Endothelial cell of umbilical vein (primary cell): ENCODE measurements around the gene FPR1. TPM values are rescaled to one million over a fixed set of nuclear protein-coding genes. Genes with fewer than 3 reads are reported as not detected.

Experiments used
- BruUV-seq: library from RNA; stranded (reverse); fragments of 400-500 nt; replicated peaks from 2 replicates; lab custom pipeline; 2021; lab: Mats Ljungman, UMichigan
- CTCF ChIA-PET: fragments of 300-600, 350-600 bp; sonication (Branson Sonifier 250); formaldehyde crosslinking; loops from one replicate; lab custom pipeline; 2021; ENCODE audit warnings: antibody characterized with exemption, inconsistent platforms; lab: Charles Lee
- POLR2A ChIA-PET: fragments of 300-600, 350-600 bp; sonication (Branson Sonifier 250); formaldehyde crosslinking; loops from one replicate; lab custom pipeline; 2021; ENCODE audit warnings: antibody characterized with exemption, inconsistent platforms; lab: Charles Lee
- DNase-seq: peaks from one replicate; pipeline ENCODE4 v3.0.0-alpha.2; 2011; ENCODE audit warnings: low read depth, low spot score
- FAIRE-seq: peaks from 2 replicates; lab custom pipeline; 2011; peaks lifted over from hg19 to GRCh38; lab: Jason Lieb, UNC
- H2AFZ ChIP-seq: 2 replicates; pipeline ENCODE4 v1.6.0; 2012; ENCODE audit warnings: low read depth, low read length, control low read depth, inconsistent platforms
- H3K27ac ChIP-seq: 2 replicates; pipeline ENCODE4 v1.5.1; 2011; ENCODE audit warnings: low read depth, mild to moderate bottlenecking, control low read depth, low read length, moderate library complexity; ENCODE audit not compliant: insufficient read depth
- H3K27me3 ChIP-seq, 2 experiments: 2 replicates each; pipeline versions ENCODE4 v1.6.0 to v1.6.1; 2011; ENCODE audit warnings: low read length in 2 of 2, mixed read lengths in 1 of 2; ENCODE audit not compliant: control insufficient read depth in 2 of 2, insufficient read depth in 2 of 2
- H3K36me3 ChIP-seq, 2 experiments: 2 replicates in 1 of 2; 3 replicates in 1 of 2; pipeline ENCODE4 v1.5.1; 2011; ENCODE audit warnings: low read length in 2 of 2, mild to moderate bottlenecking in 1 of 2, moderate library complexity in 1 of 2; ENCODE audit not compliant: control insufficient read depth in 2 of 2, insufficient read depth in 2 of 2; ENCODE audit errors: extremely low read depth in 1 of 2
- H3K4me1 ChIP-seq: 3 replicates; pipeline ENCODE4 v1.5.1; 2011; ENCODE audit warnings: mild to moderate bottlenecking, low read length; ENCODE audit not compliant: control insufficient read depth, insufficient read depth; ENCODE audit errors: extremely low read depth
- H3K4me2 ChIP-seq: 2 replicates; pipeline ENCODE4 v1.6.1; 2011; ENCODE audit warnings: low read length, control low read depth, mixed read lengths; ENCODE audit not compliant: insufficient read depth
- H3K4me3 ChIP-seq, 3 experiments: fragments of 200-600 bp in 1 of 3; sonication (generic), shearing (Covaris generic) in 1 of 3; replicated peaks in 1 of 3; 2 replicates each; pipeline ENCODE4 v1.5.1; 2011 to 2016; ENCODE audit warnings: control low read depth in 3 of 3, low read length in 3 of 3, mild to moderate bottlenecking in 2 of 3, inconsistent platforms in 1 of 3, low read depth in 1 of 3, moderate library complexity in 1 of 3; ENCODE audit not compliant: insufficient read depth in 1 of 3
- H3K79me2 ChIP-seq: 2 replicates; pipeline ENCODE4 v1.6.0; 2012; ENCODE audit warnings: low read length, inconsistent platforms; ENCODE audit not compliant: control insufficient read depth, insufficient read depth
- H3K9ac ChIP-seq: replicated peaks from 2 replicates; pipeline ENCODE3; 2011; ENCODE audit warnings: low read length, control low read depth; ENCODE audit not compliant: insufficient read depth; ENCODE audit errors: extremely low read depth
- H3K9me1 ChIP-seq: replicated peaks from 3 replicates; pipeline ENCODE4 v1.6.0; 2011; ENCODE audit warnings: mild to moderate bottlenecking, low read length; ENCODE audit not compliant: control insufficient read depth, insufficient read depth; ENCODE audit errors: extremely low read depth
- H3K9me3 ChIP-seq: replicated peaks from 2 replicates; pipeline ENCODE4 v1.5.1; 2012; ENCODE audit warnings: low read length, inconsistent platforms; ENCODE audit not compliant: control insufficient read depth, insufficient read depth
- H4K20me1 ChIP-seq: replicated peaks from 2 replicates; pipeline ENCODE3; 2011; ENCODE audit warnings: mild to moderate bottlenecking, low read length; ENCODE audit not compliant: control insufficient read depth, insufficient read depth; ENCODE audit errors: extremely low read depth
- CTCF ChIP-seq, 2 donors: IDR thresholded peaks; 1 replicate in 1 of 2; 2 replicates in 1 of 2; pipeline ENCODE4 v1.5.1; 2011; ENCODE audit warnings: low read length in 2 of 2, mild to moderate bottlenecking in 2 of 2, moderate library complexity in 2 of 2, control low read depth in 1 of 2, inconsistent platforms in 1 of 2, low read depth in 1 of 2; ENCODE audit not compliant: insufficient read depth in 1 of 2; ENCODE audit errors: extremely low read depth in 1 of 2
- EZH2 ChIP-seq: IDR thresholded peaks from 2 replicates; pipeline ENCODE4 v1.6.1; 2012; ENCODE audit warnings: borderline replicate concordance, low read depth, mild to moderate bottlenecking, moderate library complexity, low read length, inconsistent platforms; ENCODE audit not compliant: severe bottlenecking
- FOS ChIP-seq: IDR thresholded peaks from 2 replicates; pipeline ENCODE4 v1.6.1; 2011; ENCODE audit warnings: mild to moderate bottlenecking, low read length, moderate library complexity, borderline replicate concordance; ENCODE audit not compliant: insufficient read depth
- GATA2 ChIP-seq: IDR thresholded peaks from 2 replicates; pipeline ENCODE4 v1.7.0; 2011; ENCODE audit warnings: low read depth, mild to moderate bottlenecking, moderate library complexity, mixed read lengths, low read length; ENCODE audit not compliant: insufficient read length, insufficient read depth
- JUN ChIP-seq: IDR thresholded peaks from 2 replicates; pipeline ENCODE4 v1.6.1; 2011; ENCODE audit warnings: borderline replicate concordance, low read depth; ENCODE audit not compliant: insufficient read length, insufficient read depth
- MAX ChIP-seq: IDR thresholded peaks from 2 replicates; pipeline ENCODE4 v1.6.1; 2011; ENCODE audit not compliant: insufficient read depth, insufficient read length
- MYC ChIP-seq: IDR thresholded peaks from one replicate; pipeline ENCODE4 v1.6.1; 2011; ENCODE audit warnings: mild to moderate bottlenecking, low read depth, low read length
- POLR2A ChIP-seq: IDR thresholded peaks from 2 replicates; pipeline ENCODE4 v1.6.1; 2012; ENCODE audit warnings: low read depth, mild to moderate bottlenecking, control low read depth, low read length
- POLR2AphosphoS5 ChIP-seq: IDR thresholded peaks from 2 replicates; pipeline ENCODE4 v1.6.1; 2012; ENCODE audit warnings: low read depth, mild to moderate bottlenecking, control low read depth, low read length, moderate library complexity; ENCODE audit not compliant: insufficient read depth
- dilution Hi-C: fragments of 300-500 bp; cut with MboI; formaldehyde crosslinking; loops from one replicate; pipeline ENCODE4 v1.15.0; 2019; ENCODE audit warnings: low sequenced_read_pairs; ENCODE audit not compliant: extremely low pct_ligation_motif_present
- intact Hi-C: fragments of 100-400 bp; cut with micrococcal nuclease; formaldehyde crosslinking; loops from one replicate; pipeline ENCODE4 v1.10.0; 2022
- polyA plus RNA-seq, 4 experiments: library from polyadenylated mRNA; depleted of rRNA in 3 of 4; stranded (reverse) in 3 of 4; unstranded in 1 of 4; fragments of >200 nt; gene quantifications; 2 replicates each; pipeline versions ENCODE4 v1.2.1 to v1.2.3, GENCODE V29; 2011 to 2012; ENCODE audit warnings: missing spikeins in 1 of 4
- total RNA-seq: library from RNA; stranded (reverse); gene quantifications from 2 replicates; pipeline ENCODE4 v1.2.3, GENCODE V29; 2021

The FPR1 gene
- total and polyA plus RNA-seq, 2 donors (not counting 3 experiments of a cell fraction or from before 2014, with no cell fraction given) = not detected

GRCh38 chr19:51797480-51797879, 45.8 kb upstream of the FPR1 start:
- FAIRE-seq (no peak), DNase-seq (no peak)
- H3K4me2 ChIP-seq = no peak overlapping the region
- no peaks in the 10 kb centered on the region for H3K79me2 ChIP-seq
- H3K9me3 ChIP-seq = no peaks in the 10 kb centered on the region
- TF ChIP-seq POLR2A = no peak
- TF ChIP-seq MYC = no peak
- TF ChIP-seq CTCF (IDR thresholded peaks at IDR 0.05; ENCODE audit: extremely low read depth in 1 of 2, insufficient read depth in 1 of 2, low read depth in 1 of 2, low read length in 2 of 2) = no peak
- no peak for TF ChIP-seq FOS
- TF ChIP-seq POLR2AphosphoS5 = no peak
- TF ChIP-seq MAX = no peak
- no peak for TF ChIP-seq EZH2
- TF ChIP-seq GATA2 = no peak
- no peak for TF ChIP-seq JUN
- no peaks in the 10 kb centered on the region for H3K36me3 ChIP-seq
- dilution Hi-C loops (no loop called here), intact Hi-C loops (no loop called here)
- no peaks in the 10 kb centered on the region for H3K27me3 ChIP-seq
- ChIA-PET POLR2A (no interaction called here), CTCF (no interaction called here)
- no peak overlapping the region for H3K4me3 ChIP-seq
- H2AFZ ChIP-seq = no peak overlapping the region
- H3K27ac ChIP-seq = no peak overlapping the region
- H3K4me1 ChIP-seq = no peaks in the 10 kb centered on the region
- BruUV-seq = no TSS peak
- no peaks in the 10 kb centered on the region for H4K20me1 ChIP-seq
- no peaks in the 10 kb centered on the region for H3K9me1 ChIP-seq
- no peak overlapping the region for H3K9ac ChIP-seq
